MCF 10A (cell line): ENCODE data around the gene PSPC1. TPM values are rescaled to one million over a fixed set of nuclear protein-coding genes. Genes with fewer than 3 reads are reported as not detected.
"Not testable (repeated sequence)": the region's sequence is repeated elsewhere in the genome, so short reads cannot be mapped to it uniquely, and the experiment has no call there.

Experiments
- BruUV-seq: library from RNA; stranded (reverse); fragments of 400-500 nt; replicated peaks from 2 replicates; lab custom pipeline; 2021; lab: Mats Ljungman, UMichigan
- CTCF ChIA-PET: fragments of 300-600 bp; sonication (Branson Sonifier 250); formaldehyde crosslinking; extraction: SDS; loops from one replicate; lab custom pipeline; 2021; ENCODE audit warnings: antibody characterized with exemption, inconsistent platforms; lab: Yijun Ruan, JAX
- POLR2A ChIA-PET: fragments of 300-600, 350-650 bp; sonication (Branson Sonifier 250); formaldehyde crosslinking; extraction: SDS; loops from one replicate; lab custom pipeline; 2020; ENCODE audit warnings: antibody characterized with exemption, inconsistent platforms; lab: Yijun Ruan, JAX
- DNase-seq: peaks from one replicate; pipeline ENCODE4 v3.0.0-alpha.2; 2018; ENCODE audit not compliant: unreplicated experiment
- H3K27ac Mint-ChIP-seq: one replicate; pipeline ENCODE4 v1.8.0; 2022; ENCODE audit warnings: mild to moderate bottlenecking, low read depth, mixed read lengths; ENCODE audit not compliant: unreplicated experiment
- H3K27me3 Mint-ChIP-seq: one replicate; pipeline ENCODE4 v1.8.0; 2022; ENCODE audit warnings: mixed read lengths; ENCODE audit not compliant: insufficient read depth, unreplicated experiment
- H3K36me3 Mint-ChIP-seq: one replicate; pipeline ENCODE4 v1.8.0; 2022; ENCODE audit warnings: mild to moderate bottlenecking, moderate library complexity, mixed read lengths; ENCODE audit not compliant: insufficient read depth, unreplicated experiment
- H3K4me1 Mint-ChIP-seq: one replicate; pipeline ENCODE4 v1.8.0; 2022; ENCODE audit warnings: mixed read lengths; ENCODE audit not compliant: insufficient read depth, unreplicated experiment
- H3K4me3 Mint-ChIP-seq: one replicate; pipeline ENCODE4 v1.8.0; 2022; ENCODE audit warnings: mild to moderate bottlenecking, moderate library complexity, mixed read lengths; ENCODE audit not compliant: unreplicated experiment
- H3K9me3 Mint-ChIP-seq: one replicate; pipeline ENCODE4 v1.8.0; 2022; ENCODE audit warnings: mixed read lengths; ENCODE audit not compliant: unreplicated experiment
- intact Hi-C: fragments of 100-400 bp; cut with micrococcal nuclease; formaldehyde crosslinking; loops from 2 replicates; pipeline ENCODE4 v1.14.1; 2022
- total RNA-seq: library from RNA; stranded (reverse); gene quantifications from 2 replicates; pipeline ENCODE4 v1.2.3, GENCODE V29; 2022
- TF ChIP-seq, protein P1 (sequence below): fragments of 200-600 bp; IDR thresholded peaks from one replicate; pipeline ENCODE4 v1.8.0; 2022; ENCODE audit warnings: antibody characterized with exemption, mild to moderate bottlenecking; ENCODE audit not compliant: unreplicated experiment

PSPC1 gene
- total RNA-seq, 1 experiment from 2014 or later, result 43.6 TPM

DNA sequence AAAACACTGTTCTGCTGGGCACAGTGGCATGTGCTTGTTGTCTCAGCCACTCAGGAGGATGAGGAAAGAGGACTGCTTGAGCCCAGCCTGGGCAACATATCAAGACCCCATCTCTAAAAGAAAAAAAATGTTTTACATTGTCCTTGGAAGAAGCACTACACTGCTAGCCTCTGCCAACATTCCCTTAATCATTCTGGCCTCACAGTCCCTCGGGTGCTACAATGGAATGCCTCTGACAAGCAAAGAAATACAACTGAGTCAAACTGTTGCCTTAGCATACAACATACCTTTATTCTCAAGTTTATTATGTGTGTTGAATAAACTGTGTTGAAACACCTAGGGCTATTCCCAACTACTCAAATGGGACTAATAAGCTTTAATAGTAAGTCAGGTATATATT is 56.1 kb downstream of the PSPC1 start:
- intact Hi-C loops, result no loop called here
- H3K36me3 Mint-ChIP-seq, result peaks cover 70% of the 10 kb centered on the region
- no peak overlapping the region for H3K4me3 Mint-ChIP-seq
- no peaks in the 10 kb centered on the region for H3K4me1 Mint-ChIP-seq
- no peaks in the 10 kb centered on the region for H3K9me3 Mint-ChIP-seq
- no peak overlapping the region for H3K27ac Mint-ChIP-seq
- BruUV-seq, result no TSS peak
- no peaks in the 10 kb centered on the region for H3K27me3 Mint-ChIP-seq
- ChIA-PET CTCF (no interaction called here), POLR2A (interaction anchor here (1.3 kb wide), 1 partner anchor 9 kb away, joined by 4 read pairs; no protein-coding TSS in a partner anchor)
- no peak for DNase-seq
- TF ChIP-seq, protein P1, sequence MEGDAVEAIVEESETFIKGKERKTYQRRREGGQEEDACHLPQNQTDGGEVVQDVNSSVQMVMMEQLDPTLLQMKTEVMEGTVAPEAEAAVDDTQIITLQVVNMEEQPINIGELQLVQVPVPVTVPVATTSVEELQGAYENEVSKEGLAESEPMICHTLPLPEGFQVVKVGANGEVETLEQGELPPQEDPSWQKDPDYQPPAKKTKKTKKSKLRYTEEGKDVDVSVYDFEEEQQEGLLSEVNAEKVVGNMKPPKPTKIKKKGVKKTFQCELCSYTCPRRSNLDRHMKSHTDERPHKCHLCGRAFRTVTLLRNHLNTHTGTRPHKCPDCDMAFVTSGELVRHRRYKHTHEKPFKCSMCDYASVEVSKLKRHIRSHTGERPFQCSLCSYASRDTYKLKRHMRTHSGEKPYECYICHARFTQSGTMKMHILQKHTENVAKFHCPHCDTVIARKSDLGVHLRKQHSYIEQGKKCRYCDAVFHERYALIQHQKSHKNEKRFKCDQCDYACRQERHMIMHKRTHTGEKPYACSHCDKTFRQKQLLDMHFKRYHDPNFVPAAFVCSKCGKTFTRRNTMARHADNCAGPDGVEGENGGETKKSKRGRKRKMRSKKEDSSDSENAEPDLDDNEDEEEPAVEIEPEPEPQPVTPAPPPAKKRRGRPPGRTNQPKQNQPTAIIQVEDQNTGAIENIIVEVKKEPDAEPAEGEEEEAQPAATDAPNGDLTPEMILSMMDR, result no peak

DNA sequence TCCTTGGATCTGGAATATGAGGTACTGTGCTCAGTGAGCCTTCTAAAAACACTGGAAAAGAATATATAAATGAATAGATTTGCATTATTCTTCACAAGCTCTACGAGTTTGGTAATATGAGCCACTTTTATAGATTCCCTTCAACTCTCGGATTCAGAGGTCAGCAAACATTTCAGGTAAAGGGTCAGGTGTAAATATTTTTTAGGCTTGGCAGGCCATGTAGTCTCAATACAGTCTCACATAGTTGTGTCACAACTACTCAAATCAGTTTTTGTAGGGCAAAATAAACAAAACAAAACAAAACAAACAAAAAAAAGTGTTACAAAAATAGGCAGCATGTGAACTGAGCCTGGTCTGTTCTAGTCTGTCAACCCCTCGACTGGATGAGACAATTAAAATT is 57.4 kb downstream of the PSPC1 start:
- DNase-seq, result no peak
- no TSS peak for BruUV-seq
- H3K4me3 Mint-ChIP-seq, result no peak overlapping the region
- peaks cover 61% of the 10 kb centered on the region for H3K36me3 Mint-ChIP-seq
- intact Hi-C loops, result no loop called here
- TF ChIP-seq, protein P1, result no peak
- ChIA-PET CTCF (no interaction called here), POLR2A (no interaction called here)
- H3K4me1 Mint-ChIP-seq, result no peaks in the 10 kb centered on the region
- H3K9me3 Mint-ChIP-seq, result no peaks in the 10 kb centered on the region
- no peaks in the 10 kb centered on the region for H3K27me3 Mint-ChIP-seq
- H3K27ac Mint-ChIP-seq, result no peak overlapping the region

DNA sequence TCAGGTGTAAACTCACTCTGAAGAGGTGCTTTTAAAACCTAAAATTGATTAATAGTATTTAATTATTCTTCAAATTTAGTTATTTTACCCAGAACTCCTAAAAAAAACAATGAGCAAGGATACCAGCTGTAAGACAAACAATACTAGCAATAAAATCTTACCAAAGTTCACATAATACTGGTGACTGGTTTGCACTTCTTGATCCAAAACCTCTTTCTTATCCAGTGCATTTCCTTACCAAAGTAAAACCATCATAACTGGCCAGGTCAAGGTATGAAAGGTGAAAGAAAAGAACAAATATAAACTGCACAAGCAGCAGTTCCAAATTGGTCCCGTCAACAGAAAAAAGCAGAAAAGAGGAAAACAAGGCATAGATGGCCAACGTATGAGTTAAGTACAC is 62.7 kb downstream of the PSPC1 start:
- BruUV-seq, result no TSS peak
- POLR2A ChIA-PET, result no interaction called here

DNA sequence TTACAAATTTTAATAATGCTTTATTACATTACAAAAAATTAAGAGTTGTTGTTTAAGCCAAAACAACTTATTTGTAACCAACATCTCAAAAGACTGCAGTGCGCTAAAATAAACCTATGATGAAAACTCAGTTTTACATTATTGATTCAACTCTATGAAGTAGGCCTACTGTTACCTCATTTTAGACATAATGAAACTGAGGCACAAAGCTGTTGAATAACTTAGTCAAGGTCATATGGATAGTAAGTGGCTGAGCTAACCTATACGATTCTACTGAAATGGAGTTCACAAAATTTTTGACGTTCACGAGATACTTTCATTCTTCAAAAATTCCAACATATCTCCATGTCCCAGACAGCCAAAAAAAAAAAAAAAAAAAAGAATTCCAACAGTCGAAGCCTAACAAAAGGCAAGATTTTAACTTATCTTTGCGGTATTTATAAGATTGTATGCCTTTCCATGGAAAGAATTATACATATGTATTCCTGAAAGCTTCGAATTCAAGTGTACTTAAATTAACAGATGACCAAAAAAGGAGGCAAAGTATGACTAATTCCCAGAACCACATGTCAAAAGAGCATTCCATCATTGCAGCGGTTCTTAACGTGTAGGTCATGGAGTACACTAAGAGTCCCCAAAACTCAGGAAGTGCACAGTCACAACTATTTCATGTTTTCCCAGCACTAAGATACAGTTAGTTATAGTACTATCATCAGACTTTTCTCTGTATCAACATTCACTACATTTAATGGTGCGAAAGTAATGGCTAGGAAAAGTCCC is 69.4 kb downstream of the PSPC1 start:
- no peaks in the 10 kb centered on the region for H3K27me3 Mint-ChIP-seq
- no peak overlapping the region for H3K27ac Mint-ChIP-seq
- H3K36me3 Mint-ChIP-seq, result peaks cover 31% of the 10 kb centered on the region
- POLR2A ChIA-PET, result no interaction called here
- CTCF ChIA-PET, result no interaction called here
- no peaks in the 10 kb centered on the region for H3K9me3 Mint-ChIP-seq
- no peaks in the 10 kb centered on the region for H3K4me1 Mint-ChIP-seq
- BruUV-seq, result no TSS peak
- peak; percentile 64 for DNase-seq
- no peak overlapping the region for H3K4me3 Mint-ChIP-seq
- intact Hi-C loops, result no loop called here
- TF ChIP-seq, protein P1, result no peak

More for the DNA sequence above, 62.7 kb downstream of the PSPC1 start:
- intact Hi-C loops, result no loop called here
- Mint-ChIP-seq H3K27me3 (no peaks in the 10 kb centered on the region), H3K9me3 (no peaks in the 10 kb centered on the region), H3K4me1 (no peaks in the 10 kb centered on the region), H3K4me3 (no peak overlapping the region), H3K36me3 (peaks cover 34% of the 10 kb centered on the region), H3K27ac (no peak overlapping the region)
- TF ChIP-seq, protein P1, result no peak
- CTCF ChIA-PET, result no interaction called here
- DNase-seq, result no peak

DNA sequence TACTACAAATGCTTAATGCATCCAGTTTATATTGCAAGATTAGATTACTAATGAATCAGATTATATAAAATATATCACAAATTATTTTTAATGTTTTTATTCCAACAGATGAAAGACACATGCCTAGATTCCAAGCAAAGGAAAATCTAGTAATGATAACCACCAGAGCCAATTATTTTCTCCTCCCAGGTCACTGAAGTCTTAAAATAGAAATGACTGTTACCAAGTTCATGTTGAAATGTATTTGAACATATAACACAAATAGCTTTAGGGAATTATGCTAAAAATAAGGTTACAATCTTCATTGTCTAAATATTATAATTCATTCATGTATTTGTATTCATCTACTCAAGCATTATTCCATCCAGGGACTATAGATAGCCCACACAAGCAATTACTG is 73.0 kb downstream of the PSPC1 start:
- DNase-seq, BruUV-seq: not testable (repeated sequence)

DNA sequence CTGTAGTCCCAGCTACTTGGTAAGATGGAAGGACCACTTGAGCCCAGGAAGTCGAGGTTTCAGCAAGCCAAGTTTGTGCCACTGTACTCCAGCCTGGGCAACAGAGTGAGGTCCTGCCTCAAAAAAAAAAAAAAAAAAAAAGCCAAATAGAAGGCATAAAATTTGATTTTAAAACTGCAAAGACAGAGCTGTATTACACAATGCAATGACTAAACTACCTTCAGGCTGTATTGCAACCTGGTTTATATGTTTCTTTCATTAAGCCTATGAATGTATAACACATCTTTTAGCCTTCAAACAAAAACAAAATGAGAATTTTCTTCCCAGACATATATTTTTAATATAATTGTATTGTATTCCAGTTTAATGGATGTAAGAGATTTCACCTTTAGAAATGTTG is 73.7 kb downstream of the PSPC1 start:
- H3K27me3 Mint-ChIP-seq, H3K9me3 Mint-ChIP-seq, H3K4me1 Mint-ChIP-seq, H3K27ac Mint-ChIP-seq, BruUV-seq, H3K36me3 Mint-ChIP-seq, H3K4me3 Mint-ChIP-seq, intact Hi-C loops, CTCF ChIA-PET: not testable (repeated sequence)
- DNase-seq, result peak; percentile 50
- POLR2A ChIA-PET, result interaction anchor here (1.0 kb wide), 1 partner anchor 15 kb away, joined by 3 read pairs; no protein-coding TSS in a partner anchor

More for the DNA sequence above, 73.0 kb downstream of the PSPC1 start:
- H3K4me3 Mint-ChIP-seq, POLR2A ChIA-PET, H3K27me3 Mint-ChIP-seq, H3K9me3 Mint-ChIP-seq, intact Hi-C loops, H3K27ac Mint-ChIP-seq, H3K4me1 Mint-ChIP-seq: not testable (repeated sequence)
- CTCF ChIA-PET, result interaction anchor here (0.6 kb wide), 1 partner anchor 171 kb away, joined by 4 read pairs; no protein-coding TSS in a partner anchor
- H3K36me3 Mint-ChIP-seq, result peaks cover 14% of the 10 kb centered on the region
